Common myeloid progenitor, CD34-positive (primary cell): ENCODE data around the gene REEP3. TPM values are rescaled to one million over a fixed set of nuclear protein-coding genes. Genes with fewer than 3 reads are reported as not detected.
A peak's percentile ranks its signal among the peaks of the same experiment; 100 is the strongest.

Source experiments
- CTCF ChIA-PET: fragments of 350-600 bp; sonication (Branson Sonifier 250); formaldehyde crosslinking; loops from one replicate; lab custom pipeline; 2021; ENCODE audit warnings: antibody characterized with exemption; lab: Charles Lee
- POLR2A ChIA-PET: fragments of 350-600 bp; sonication (Branson Sonifier 250); formaldehyde crosslinking; loops from one replicate; lab custom pipeline; 2021; ENCODE audit warnings: antibody characterized with exemption; lab: Charles Lee
- DNase-seq, 3 donors: peaks; one replicate each; pipeline versions ENCODE4 v3.0.0 to v3.0.0-alpha.2; 2013
- H3K27ac ChIP-seq, 2 experiments: 1 replicate in 1 of 2; 2 replicates in 1 of 2; pipeline ENCODE4 v1.7.0; 2013; ENCODE audit warnings: inconsistent platforms in 2 of 2, low read length in 2 of 2, mild to moderate bottlenecking in 2 of 2, low read depth in 1 of 2, moderate library complexity in 1 of 2; ENCODE audit not compliant: severe bottlenecking in 2 of 2, insufficient read depth in 1 of 2, poor library complexity in 1 of 2
- H3K27me3 ChIP-seq, 5 experiments: replicated peaks in 2 of 5; 1 replicate in 3 of 5; 2 replicates in 2 of 5; pipeline versions ENCODE4 v1.6.1 to v1.7.0; 2013; ENCODE audit warnings: low read length in 4 of 5, mild to moderate bottlenecking in 2 of 5, moderate library complexity in 2 of 5, inconsistent platforms in 1 of 5; ENCODE audit not compliant: insufficient read depth in 5 of 5, control insufficient read depth in 4 of 5
- H3K36me3 ChIP-seq, 4 experiments: 1 replicate in 2 of 4; 2 replicates in 2 of 4; pipeline versions ENCODE4 v1.6.1 to v1.7.0; 2013; ENCODE audit warnings: low read length in 3 of 4, control low read depth in 1 of 4, mild to moderate bottlenecking in 1 of 4; ENCODE audit not compliant: control insufficient read depth in 4 of 4, insufficient read depth in 4 of 4
- H3K4me1 ChIP-seq, 4 experiments: 1 replicate in 3 of 4; 2 replicates in 1 of 4; pipeline versions ENCODE4 v1.6.1 to v1.7.1; 2013; ENCODE audit warnings: low read length in 3 of 4, mild to moderate bottlenecking in 3 of 4, control low read depth in 1 of 4, inconsistent platforms in 1 of 4, moderate library complexity in 1 of 4; ENCODE audit not compliant: control insufficient read depth in 4 of 4, insufficient read depth in 4 of 4; ENCODE audit errors: control extremely low read depth in 1 of 4
- H3K4me3 ChIP-seq, 7 experiments: 1 replicate in 4 of 7; 2 replicates in 3 of 7; pipeline versions ENCODE4 v1.5.1 to v1.7.0; 2013; ENCODE audit warnings: mild to moderate bottlenecking in 7 of 7, low read length in 6 of 7, moderate library complexity in 6 of 7, inconsistent platforms in 2 of 7, low read depth in 2 of 7, control low read depth in 1 of 7; ENCODE audit not compliant: insufficient read depth in 4 of 7, control insufficient read depth in 1 of 7; ENCODE audit errors: extremely low read depth in 1 of 7
- H3K9me3 ChIP-seq, 5 experiments: 1 replicate in 4 of 5; 2 replicates in 1 of 5; pipeline versions ENCODE4 v1.6.1 to v1.7.1; 2013; ENCODE audit warnings: low read length in 4 of 5, mild to moderate bottlenecking in 2 of 5, inconsistent platforms in 1 of 5, low read depth in 1 of 5, moderate library complexity in 1 of 5; ENCODE audit not compliant: control insufficient read depth in 4 of 5, insufficient read depth in 2 of 5; ENCODE audit errors: control extremely low read depth in 1 of 5
- WGBS: methylation state at CpG from one replicate; pipeline ENCODE4 v1.1.5; 2013; ENCODE audit not compliant: insufficient coverage; 5-methylcytosine and 5-hydroxymethylcytosine counted together
- polyA plus RNA-seq: library from polyadenylated mRNA; unstranded; fragments of 120-200 nt; gene quantifications from one replicate; pipeline ENCODE4 v1.2.1, GENCODE V29; 2013

REEP3 gene
- 4.8 TPM for polyA plus RNA-seq

- Histone ChIP-seq H3K36me3 (peaks cover 0 to 11% (median 0%) of the 10 kb centered on the region in 4 experiments), H3K4me3 (peak within 1 kb of the TSS; percentile 53 to 95 (median 90)), H3K4me1 (peaks cover 0 to 19% (median 4%) of the 10 kb centered on the region in 4 experiments), H3K27me3 (no peaks in the 10 kb centered on the region), H3K27ac (peak within 1 kb of the TSS; percentile 87 to 92), H3K9me3 (no peaks in the 10 kb centered on the region)
- peak in 2 of 3 donors; percentile 69 to 75 for DNase-seq
- ChIA-PET POLR2A (no interaction called here), CTCF (interaction anchor here (1.3 kb wide), 1 partner anchor 26 kb away, joined by 3 read pairs; no protein-coding TSS in a partner anchor)
- WGBS, result 28% methylated on average over 18 of the region's 52 CpGs
These were observed at the start of gene REEP3 for GRCh38 chr10:63520500-63521415. Gene REEP3 (plus strand): TSS chr10:63521401. CDS start chr10:63521546, 145 bp downstream.

GRCh38 chr10:63474488-63474887, 46.7 kb upstream of the REEP3 start:
- Histone ChIP-seq H3K27me3 (no peaks in the 10 kb centered on the region), H3K4me3 (no peak overlapping the region), H3K4me1 (no peaks in the 10 kb centered on the region), H3K9me3 (peaks cover 0 to 4% (median 0%) of the 10 kb centered on the region in 5 experiments), H3K27ac (no peak overlapping the region), H3K36me3 (peaks cover 0 to 5% (median 0%) of the 10 kb centered on the region in 4 experiments)
- CTCF ChIA-PET, result no interaction called here
- no peak for DNase-seq
- POLR2A ChIA-PET, result no interaction called here
- WGBS, result 99% methylated on average over 7 of the region's 8 CpGs

DNA sequence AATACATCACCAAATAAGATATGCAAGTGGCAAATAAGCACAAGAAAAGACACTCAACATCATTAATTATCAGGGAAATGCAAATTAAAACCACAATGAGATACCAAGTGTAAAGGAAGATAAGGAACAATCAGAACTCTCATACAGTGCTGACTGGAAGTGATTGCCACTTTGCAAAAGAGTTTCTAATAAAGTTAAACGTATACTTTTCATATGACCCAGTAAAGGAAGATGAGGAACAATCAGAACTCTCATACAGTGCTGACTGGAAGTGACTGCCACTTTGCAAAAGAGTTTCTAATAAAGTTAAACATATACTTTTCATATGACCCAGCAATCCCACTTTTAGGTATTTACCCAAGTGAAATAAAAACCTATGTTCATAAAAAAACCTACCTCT, 43.3 kb upstream of the REEP3 start:
- Histone ChIP-seq H3K4me1 (no peaks in the 10 kb centered on the region), H3K27ac (no peak overlapping the region), H3K4me3 (no peak overlapping the region), H3K36me3 (peaks cover 0 to 2% (median 0%) of the 10 kb centered on the region in 4 experiments), H3K9me3 (peaks cover 0 to 4% (median 0%) of the 10 kb centered on the region in 5 experiments), H3K27me3 (no peaks in the 10 kb centered on the region)
- peak in 1 of 3 donors; percentile 31 for DNase-seq
- WGBS, result 80% methylated on average over 1 of the region's 1 CpG
- CTCF ChIA-PET, result no interaction called here
- POLR2A ChIA-PET, result no interaction called here

GRCh38 chr10:63478564-63478963, 42.6 kb upstream of the REEP3 start:
- CTCF ChIA-PET, result interaction anchor here (1.1 kb wide), 1 partner anchor 11 kb away, joined by 3 read pairs; no protein-coding TSS in a partner anchor
- no peak for DNase-seq
- H3K36me3 ChIP-seq, result peaks cover 0 to 2% (median 0%) of the 10 kb centered on the region in 4 experiments
- H3K27me3 ChIP-seq, result no peaks in the 10 kb centered on the region
- no peak overlapping the region for H3K27ac ChIP-seq
- WGBS, result no CpG with 5 or more reads among the region's 3 CpGs
- H3K9me3 ChIP-seq, result peaks cover 0 to 4% (median 0%) of the 10 kb centered on the region in 5 experiments
- POLR2A ChIA-PET, result no interaction called here
- H3K4me1 ChIP-seq, result no peaks in the 10 kb centered on the region
- H3K4me3 ChIP-seq, result no peak overlapping the region

- Histone ChIP-seq H3K9me3 (peaks cover 0 to 4% (median 0%) of the 10 kb centered on the region in 5 experiments), H3K4me1 (no peaks in the 10 kb centered on the region), H3K36me3 (peaks cover 0 to 2% (median 0%) of the 10 kb centered on the region in 4 experiments), H3K4me3 (no peak overlapping the region), H3K27ac (no peak overlapping the region), H3K27me3 (no peaks in the 10 kb centered on the region)
- whole genome bisulfite sequencing, result 100% methylated on average over 3 of the region's 5 CpGs
- ChIA-PET CTCF (interaction anchor here (1.1 kb wide), 1 partner anchor 8 kb away, joined by 3 read pairs; no protein-coding TSS in a partner anchor), POLR2A (no interaction called here)
- DNase-seq, result no peak
These were observed 41.0 kb upstream of the REEP3 start for GRCh38 chr10:63480237-63480636.

GRCh38 chr10:63481815-63482421, 39.3 kb upstream of the REEP3 start:
- WGBS, result 100% methylated on average over 1 of the region's 6 CpGs
- no peak for DNase-seq
- Histone ChIP-seq H3K4me3 (no peak overlapping the region), H3K4me1 (peaks cover 0 to 2% (median 0%) of the 10 kb centered on the region in 4 experiments), H3K36me3 (no peaks in the 10 kb centered on the region), H3K9me3 (no peaks in the 10 kb centered on the region), H3K27me3 (no peaks in the 10 kb centered on the region), H3K27ac (no peak overlapping the region)
- ChIA-PET CTCF (interaction anchor here (1.4 kb wide), 1 partner anchor 9 kb away, joined by 4 read pairs; no protein-coding TSS in a partner anchor), POLR2A (no interaction called here)
